Lung (tissue), 12 donors: ENCODE data around the gene TBC1D8. TPM values are rescaled to one million over a fixed set of nuclear protein-coding genes. Genes with fewer than 3 reads are reported as not detected.
"Not testable (repeated sequence)": the region's sequence is repeated elsewhere in the genome, so short reads cannot be mapped to it uniquely, and the experiment has no call there.

Experiments used
- ATAC-seq: fragments of 200-7000 bp; cut with Tn5 transposase; one replicate; pipeline ENCODE4 v1.9.1; 2020; ENCODE audit warnings: moderate number of reproducible peaks; ENCODE audit not compliant: insufficient read depth, low FRiP score
- DNase-seq, 3 donors: peaks; one replicate each; pipeline ENCODE4 v3.0.0-alpha.2; 2013 to 2017
- H3K27ac ChIP-seq, 2 donors: one replicate each; pipeline ENCODE4 v1.5.1; 2013; ENCODE audit warnings: mild to moderate bottlenecking in 2 of 2, moderate library complexity in 2 of 2, control low read depth in 1 of 2, inconsistent platforms in 1 of 2, low read depth in 1 of 2, low read length in 1 of 2
- H3K27me3 ChIP-seq, 3 donors: one replicate each; pipeline ENCODE4 v1.5.1; 2013; ENCODE audit warnings: low read length in 2 of 3; ENCODE audit not compliant: control insufficient read depth in 3 of 3, insufficient read depth in 3 of 3
- H3K36me3 ChIP-seq, 4 donors: one replicate each; pipeline ENCODE4 v1.5.1; 2013; ENCODE audit warnings: low read length in 4 of 4, mild to moderate bottlenecking in 1 of 4, moderate library complexity in 1 of 4; ENCODE audit not compliant: control insufficient read depth in 4 of 4, insufficient read depth in 4 of 4
- H3K4me1 ChIP-seq, 5 donors: one replicate each; pipeline ENCODE4 v1.5.1; 2013; ENCODE audit warnings: low read length in 5 of 5, mild to moderate bottlenecking in 2 of 5, moderate library complexity in 1 of 5; ENCODE audit not compliant: control insufficient read depth in 5 of 5, insufficient read depth in 5 of 5
- H3K4me3 ChIP-seq: one replicate; pipeline ENCODE4 v1.5.1; 2013; ENCODE audit warnings: mild to moderate bottlenecking, control low read depth, moderate library complexity
- H3K9ac ChIP-seq, 2 donors: one replicate each; pipeline ENCODE4 v1.5.1; 2013; ENCODE audit warnings: low read length in 2 of 2, control low read depth in 1 of 2; ENCODE audit not compliant: insufficient read depth in 1 of 2
- H3K9me3 ChIP-seq, 4 donors: one replicate each; pipeline ENCODE4 v1.5.1; 2013; ENCODE audit warnings: low read length in 3 of 4, mild to moderate bottlenecking in 1 of 4, moderate library complexity in 1 of 4; ENCODE audit not compliant: control insufficient read depth in 4 of 4, insufficient read depth in 3 of 4
- CTCF ChIP-seq: IDR thresholded peaks from 2 replicates; pipeline ENCODE4 v1.5.1; 2012; ENCODE audit warnings: mild to moderate bottlenecking; ENCODE audit errors: control extremely low read depth, extremely low read depth
- WGBS, 2 donors: extraction: QIAGEN DNeasy Blood & Tissue Kit; methylation state at CpG; one replicate each; pipeline ENCODE4 v1.1.7; 2013; 5-methylcytosine and 5-hydroxymethylcytosine counted together
- polyA plus RNA-seq, 2 donors: library from polyadenylated mRNA; stranded (reverse); fragments of 200-250 nt; gene quantifications; one replicate each; pipeline ENCODE4 v1.2.1, GENCODE V29; 2013
- total RNA-seq, 2 donors: library from RNA; depleted of rRNA in 1 of 2; stranded (reverse); fragments of >200 nt in 1 of 2; gene quantifications; one replicate each; pipeline ENCODE4 v1.2.1, GENCODE V29; 2014 to 2021
- donor health status: control.
- donor health status: control.
- donor health status: Bipolar disorder and iron deficiency.
- donor health status: healthy.
- donor health status: DM: yes; HTN: yes; CAD: no.

The TBC1D8 gene
- total and polyA plus RNA-seq, 4 donors: 15.8 to 40.7 (median 29.7) TPM

- no peak overlapping the region for H3K9ac ChIP-seq
- DNase-seq (no peak), ATAC-seq (no peak)
- peaks cover 0 to 16% (median 9%) of the 10 kb centered on the region in 4 donors for H3K36me3 ChIP-seq
- H3K27me3 ChIP-seq: no peaks in the 10 kb centered on the region
- H3K4me1 ChIP-seq: peaks cover 0 to 4% (median 0%) of the 10 kb centered on the region in 5 donors
- no peak for TF ChIP-seq CTCF
- 84 to 93% methylated on average over 5 of the region's 5 CpGs for WGBS, 2 donors
- no peaks in the 10 kb centered on the region for H3K9me3 ChIP-seq
- H3K27ac ChIP-seq: no peak overlapping the region
- no peak overlapping the region for H3K4me3 ChIP-seq
Observed at GRCh38 chr2:101052147-101052546, 99.0 kb downstream of the TBC1D8 start.

- 94 to 98% methylated on average over 6 of the region's 6 CpGs for WGBS, 2 donors
- H3K4me1 ChIP-seq, ATAC-seq, H3K27me3 ChIP-seq, H3K27ac ChIP-seq, DNase-seq, H3K9ac ChIP-seq, H3K4me3 ChIP-seq, H3K9me3 ChIP-seq: not testable (repeated sequence)
- H3K36me3 ChIP-seq: peaks cover 0 to 21% (median 7%) of the 10 kb centered on the region in 4 donors
Observed at GRCh38 chr2:101050886-101051285, 100.3 kb downstream of the TBC1D8 start.

GRCh38 chr2:101048756-101049155, 102.4 kb downstream of the TBC1D8 start:
- DNase-seq: no peak
- peaks cover 0 to 16% (median 5%) of the 10 kb centered on the region in 4 donors for H3K36me3 ChIP-seq
- ATAC-seq: no peak
- H3K27me3 ChIP-seq: no peaks in the 10 kb centered on the region
- WGBS, 2 donors: 79% methylated on average over 3 of the region's 3 CpGs
- peaks cover 0 to 4% (median 0%) of the 10 kb centered on the region in 5 donors for H3K4me1 ChIP-seq
- no peak for TF ChIP-seq CTCF
- H3K9ac ChIP-seq: no peak overlapping the region
- H3K4me3 ChIP-seq: no peak overlapping the region
- H3K27ac ChIP-seq: no peak overlapping the region
- no peaks in the 10 kb centered on the region for H3K9me3 ChIP-seq

GRCh38 chr2:101047774-101048173, 103.4 kb downstream of the TBC1D8 start:
- H3K9ac ChIP-seq: no peak overlapping the region
- no peak for ATAC-seq
- WGBS, 2 donors: 82 to 89% methylated on average over 6 of the region's 6 CpGs

More at GRCh38 chr2:101047774-101048173, 103.4 kb downstream of the TBC1D8 start:
- Histone ChIP-seq H3K27ac (no peak overlapping the region), H3K4me3 (no peak overlapping the region), H3K9me3 (no peaks in the 10 kb centered on the region), H3K27me3 (no peaks in the 10 kb centered on the region), H3K36me3 (peaks cover 0 to 16% (median 2%) of the 10 kb centered on the region in 4 donors), H3K4me1 (peaks cover 0 to 4% (median 0%) of the 10 kb centered on the region in 5 donors)
- no peak for TF ChIP-seq CTCF
- peak in 1 of 3 donors; percentile 17 for DNase-seq
